GM21576 (cell line): ENCODE measurements around the gene DCP1B.
"Not testable (repeated sequence)": the region's sequence is repeated elsewhere in the genome, so short reads cannot be mapped to it uniquely, and the experiment has no call there.

Experiments
- ATAC-seq: cut with Tn5 transposase; IDR thresholded peaks from one replicate; pipeline ENCODE4 v1.9.1; 2021; ENCODE audit warnings: mild to moderate bottlenecking, moderate library complexity; ENCODE audit not compliant: unreplicated experiment

DCP1B gene

DNA sequence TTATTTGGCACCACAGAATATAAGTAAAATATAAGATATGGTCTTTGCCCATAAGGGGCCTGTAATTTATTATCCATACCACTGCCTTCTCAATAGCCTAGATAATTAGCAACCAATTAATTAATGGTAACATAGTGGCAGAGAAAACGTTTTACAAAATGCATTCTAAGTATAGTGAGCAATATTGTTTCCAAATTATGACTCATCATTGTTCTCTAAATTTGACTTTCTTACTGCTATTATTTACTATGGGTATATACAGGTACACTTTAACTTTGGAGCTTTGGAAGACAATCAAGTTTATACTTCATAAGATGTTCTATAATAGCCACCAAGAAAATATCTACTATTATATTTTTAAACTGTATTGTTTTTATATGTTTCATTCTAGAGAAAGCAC is 26.7 kb downstream of the DCP1B start:
- ATAC-seq: no peak

DNA sequence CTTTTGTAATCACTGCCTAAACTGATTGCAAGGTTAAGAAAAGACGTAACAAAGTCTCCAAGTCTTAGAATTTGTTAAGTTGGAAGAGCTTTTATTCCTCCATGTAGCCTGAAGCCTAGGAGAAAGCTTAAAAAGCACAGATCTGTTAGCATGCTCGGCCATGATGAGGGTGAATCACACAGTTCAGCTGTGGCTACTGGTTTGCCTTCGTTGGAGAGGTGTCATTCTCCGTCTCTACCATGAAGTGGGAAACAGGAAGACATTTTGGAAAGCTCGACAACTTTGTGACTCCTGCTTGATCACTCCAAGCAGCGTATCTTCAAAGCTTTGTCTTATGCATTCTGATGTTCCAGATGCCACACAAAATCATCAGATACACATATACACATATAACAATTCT is 27.1 kb downstream of the DCP1B start:
- no peak for ATAC-seq

DNA sequence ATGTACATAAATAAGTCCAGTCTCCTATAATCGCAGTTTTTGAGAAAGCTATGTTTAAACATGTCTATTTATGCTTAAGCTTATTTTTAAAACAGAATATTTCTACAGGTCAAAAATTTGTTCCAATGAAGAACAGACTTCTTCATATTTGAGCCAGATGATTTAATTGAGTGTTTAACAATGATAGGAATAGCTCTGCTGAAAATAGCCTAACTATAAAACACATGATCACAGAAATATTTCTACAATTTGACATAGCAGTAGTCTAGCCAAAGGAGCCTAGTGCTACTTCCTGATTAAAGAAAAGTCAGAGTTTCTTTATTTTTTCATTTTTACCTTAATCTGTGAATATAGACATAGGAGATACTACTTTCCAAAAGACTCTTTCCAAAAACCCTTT is 29.4 kb downstream of the DCP1B start:
- ATAC-seq: no peak

DNA sequence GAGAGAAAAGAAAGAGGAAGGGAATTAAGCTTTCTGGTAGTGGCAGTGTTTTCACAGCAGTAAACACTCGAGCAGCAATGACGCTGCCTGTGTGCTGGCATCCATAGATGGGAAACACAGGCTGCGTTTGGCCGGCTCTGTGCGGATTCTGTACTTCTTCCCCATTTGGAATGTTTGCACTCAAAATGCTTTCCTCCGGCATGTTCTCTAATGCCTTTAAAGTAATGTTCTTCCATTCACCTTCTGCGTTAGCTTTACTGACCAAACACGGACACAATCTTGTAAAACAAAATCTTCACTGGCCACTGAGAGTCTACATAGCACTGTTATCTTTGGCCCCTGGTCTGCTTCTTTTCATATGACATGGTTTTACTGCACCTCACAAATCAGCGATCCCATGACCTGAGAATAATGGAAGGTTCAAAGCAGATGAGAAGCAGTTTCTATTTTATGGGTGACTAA is 31.4 kb downstream of the DCP1B start:
- ATAC-seq: no peak

- no peak for ATAC-seq
These were observed 32.0 kb downstream of the DCP1B start for GRCh38 chr12:1972260-1972659.

DNA sequence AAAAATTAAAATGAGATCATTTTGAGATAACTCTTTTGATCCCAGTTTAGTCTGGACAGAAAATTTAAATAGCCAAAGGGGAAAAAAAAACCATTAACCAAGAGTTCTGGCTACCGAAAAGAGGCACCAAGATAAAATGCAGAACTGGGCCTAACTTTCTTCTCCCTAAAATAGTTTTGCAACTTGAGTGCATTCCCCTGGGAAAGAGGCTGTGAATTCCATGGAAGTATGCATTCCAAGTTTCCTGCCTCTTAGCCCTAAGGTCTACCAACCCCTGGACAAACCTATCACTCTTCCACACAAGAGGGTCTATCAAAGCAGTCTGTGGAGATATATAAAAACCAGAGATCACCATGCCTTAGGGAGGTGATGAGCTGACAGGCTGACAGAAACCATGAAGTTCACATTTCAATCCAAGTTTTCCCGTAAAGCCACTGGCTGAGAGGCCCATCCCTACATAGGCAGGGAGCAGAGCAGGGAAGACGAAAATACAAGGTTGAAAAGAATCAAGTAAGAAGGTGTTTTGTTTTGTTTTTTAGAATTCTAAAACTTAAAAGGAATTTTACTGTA is 33.8 kb downstream of the DCP1B start:
- ATAC-seq: no peak

DNA sequence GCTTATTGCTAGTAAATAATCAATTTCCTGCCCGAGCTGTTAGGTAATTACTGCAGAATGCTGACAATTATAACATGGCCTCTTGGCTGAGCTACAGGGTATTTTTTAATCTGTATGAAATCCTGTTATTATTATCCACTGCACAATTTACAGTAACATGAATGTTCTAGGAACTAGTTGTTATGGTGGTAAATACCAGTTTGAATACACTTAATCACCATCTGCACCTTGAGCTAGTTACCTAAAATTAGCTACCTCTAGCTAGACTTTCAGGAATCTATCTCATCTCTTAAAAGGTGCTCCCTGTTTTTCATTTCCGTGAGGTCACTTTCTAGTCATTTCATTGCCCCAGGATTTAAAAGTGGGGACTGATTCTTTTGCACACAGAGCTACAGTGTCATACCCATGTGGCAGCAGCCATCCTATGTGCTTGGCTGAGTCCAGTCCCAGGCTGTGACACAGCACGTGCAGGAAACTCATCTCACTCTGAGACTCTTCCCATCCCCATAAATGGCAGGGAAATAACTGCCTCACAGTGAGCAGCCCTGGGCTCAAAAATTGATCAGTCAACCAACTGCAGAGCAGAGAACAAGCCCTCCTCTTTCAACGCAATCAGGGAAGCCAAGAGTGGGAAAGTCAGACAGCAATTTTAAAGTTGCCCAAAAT is 37.6 kb downstream of the DCP1B start:
- ATAC-seq: no peak

DNA sequence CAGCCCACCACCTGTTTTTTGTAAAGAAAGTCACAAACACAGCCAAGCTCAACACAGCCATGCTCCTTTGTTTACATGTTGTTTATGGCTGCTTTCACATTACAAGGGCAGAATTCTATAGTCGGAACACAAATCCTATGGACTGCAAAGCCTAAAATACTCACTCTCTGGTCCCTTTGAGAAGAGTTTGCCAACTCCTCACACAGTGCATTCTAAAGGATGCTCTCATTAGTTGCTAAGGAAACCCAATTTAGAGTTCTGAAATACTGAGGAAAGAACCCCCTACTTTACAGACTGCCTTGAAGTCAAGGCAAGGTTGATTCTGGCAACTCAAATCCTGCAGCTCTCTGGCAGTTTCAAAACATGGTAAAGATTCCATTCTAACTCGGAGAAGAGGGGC is 38.3 kb downstream of the DCP1B start:
- no peak for ATAC-seq

GRCh38 chr12:1962051-1963020 is 41.9 kb downstream of the DCP1B start:
- ATAC-seq: no peak

DNA sequence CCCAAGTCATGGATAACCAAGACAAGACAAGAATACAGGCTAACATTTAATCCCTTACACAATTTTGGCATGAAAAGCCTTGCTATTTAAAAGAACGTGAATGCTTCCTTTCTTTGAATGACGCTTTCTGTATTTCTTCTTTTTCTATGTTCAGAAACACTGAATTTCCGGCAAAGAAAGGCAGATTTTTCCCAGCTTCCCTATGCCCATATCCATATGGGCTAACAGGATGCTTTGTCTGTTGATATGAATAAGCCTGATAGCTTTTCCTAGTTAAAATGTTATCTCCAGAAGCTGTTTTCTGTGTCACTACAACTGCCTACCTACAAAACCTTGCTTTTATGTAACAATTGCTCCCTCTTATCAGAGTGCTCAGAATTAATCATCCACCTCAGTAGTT is 47.5 kb downstream of the DCP1B start:
- no peak for ATAC-seq

DNA sequence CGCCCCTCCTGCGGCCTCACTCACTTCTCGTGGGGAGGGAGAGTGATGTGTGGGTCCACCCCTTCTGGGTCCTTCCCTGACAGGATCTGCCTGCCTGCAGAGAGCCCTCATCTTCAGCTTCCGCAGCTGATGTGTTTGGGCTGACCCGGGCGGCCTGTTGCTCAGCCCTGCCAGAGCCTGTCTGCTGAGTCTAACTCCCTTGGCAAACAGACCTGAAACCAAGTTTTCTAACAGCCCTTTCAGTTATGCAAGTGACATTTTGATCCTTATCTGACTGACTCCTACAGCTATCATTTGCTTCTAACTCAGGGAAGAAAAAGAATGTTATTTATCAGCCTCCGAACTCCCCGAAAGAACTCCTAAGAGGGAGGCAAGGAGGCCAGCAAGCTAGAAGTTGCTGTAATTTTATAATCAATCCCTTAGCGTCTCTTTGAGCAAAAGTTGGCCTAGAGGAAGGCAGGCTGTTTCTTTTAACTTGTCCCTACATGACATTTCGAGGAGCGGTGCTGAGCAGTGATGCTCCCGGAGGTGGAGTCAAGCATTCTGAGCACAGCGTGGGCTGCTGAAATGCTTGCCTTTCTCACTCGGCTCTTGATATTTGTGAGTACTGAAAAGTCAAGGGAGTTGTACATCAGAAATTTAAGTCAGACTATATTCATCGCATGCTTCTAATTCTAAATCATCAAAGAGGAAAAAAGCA is 54.3 kb downstream of the DCP1B start:
- ATAC-seq: no peak

- no peak for ATAC-seq
These were observed 55.4 kb downstream of the DCP1B start for GRCh38 chr12:1948883-1949282.

GRCh38 chr12:1947081-1947480 is 57.2 kb downstream of the DCP1B start:
- ATAC-seq: no peak

- no peak for ATAC-seq
These were observed 58.0 kb downstream of the DCP1B start for GRCh38 chr12:1946296-1946695.

DNA sequence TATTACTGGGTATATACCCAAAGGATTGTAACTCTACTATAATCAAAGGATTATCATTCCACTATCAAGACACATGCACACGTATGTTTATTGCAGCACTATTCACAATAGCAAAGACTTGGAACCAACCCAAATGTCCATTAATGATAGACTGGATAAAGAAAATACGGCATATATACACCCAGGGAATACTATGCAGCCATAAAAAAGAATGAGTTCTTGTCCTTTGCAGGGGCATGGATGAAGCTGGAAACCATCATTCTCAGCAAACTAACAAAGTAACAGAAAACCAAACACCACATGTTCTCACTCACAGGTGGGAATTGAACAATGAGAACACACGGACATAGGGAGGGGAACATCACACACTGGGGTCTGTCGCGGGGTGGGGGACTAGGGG is 58.8 kb downstream of the DCP1B start:
- not testable (repeated sequence) for ATAC-seq

DNA sequence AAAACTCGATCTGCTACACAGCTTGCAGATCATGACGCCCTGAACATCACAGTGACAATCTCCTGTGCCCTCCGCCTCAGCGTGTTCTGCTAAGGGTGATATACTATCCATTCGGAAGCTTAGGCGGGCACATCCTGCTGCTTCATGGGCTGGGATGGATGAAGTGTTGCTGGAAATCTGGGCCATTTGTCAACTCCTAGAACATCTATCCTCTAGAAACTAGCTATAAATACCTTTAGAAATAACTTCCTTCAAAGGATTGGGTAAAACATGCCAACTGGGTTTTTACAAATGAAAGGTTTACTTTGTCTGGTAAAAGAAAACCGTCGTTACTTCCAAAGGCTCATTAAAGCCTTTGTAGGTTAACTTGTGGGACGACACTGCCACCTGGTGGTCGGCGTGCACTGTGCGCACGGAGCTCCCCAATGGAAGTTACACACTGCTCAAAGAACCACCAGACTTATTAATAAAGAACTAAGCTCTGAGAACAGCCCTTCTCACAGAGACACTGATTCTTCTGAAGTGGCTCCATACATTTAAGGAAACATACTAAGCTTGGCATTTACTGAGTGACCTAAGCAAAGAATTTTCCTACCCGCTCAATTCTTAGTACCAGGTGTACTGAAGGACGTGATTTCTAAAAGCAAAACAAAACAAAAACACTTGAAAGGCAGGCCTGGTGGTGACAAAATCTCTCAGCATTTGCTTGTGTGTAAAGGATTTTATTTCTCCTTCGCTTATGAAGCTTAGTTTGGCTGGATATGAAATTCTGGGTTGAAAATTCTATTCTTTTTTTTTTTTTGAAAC is 64.3 kb downstream of the DCP1B start:
- ATAC-seq: peak; percentile 73

DNA sequence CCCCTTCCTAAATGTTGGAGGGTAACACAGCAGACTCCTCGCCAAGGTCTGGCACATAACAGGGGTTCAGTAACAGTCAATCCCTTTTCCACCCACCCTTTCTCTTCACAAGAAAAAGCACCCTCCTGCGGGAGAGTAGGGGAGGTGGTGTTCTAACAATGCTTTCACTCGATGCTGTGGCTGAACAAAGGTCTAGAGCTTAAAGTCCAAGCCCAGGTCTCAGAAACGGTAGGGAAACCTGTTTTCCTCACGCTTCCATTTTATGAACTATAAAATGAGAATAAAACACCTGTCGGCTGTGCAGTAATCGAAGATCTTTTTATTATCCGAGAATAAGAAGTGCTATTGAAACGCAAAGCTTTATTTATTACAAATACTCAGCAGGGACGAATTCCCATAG is 64.9 kb downstream of the DCP1B start:
- no peak for ATAC-seq

DNA sequence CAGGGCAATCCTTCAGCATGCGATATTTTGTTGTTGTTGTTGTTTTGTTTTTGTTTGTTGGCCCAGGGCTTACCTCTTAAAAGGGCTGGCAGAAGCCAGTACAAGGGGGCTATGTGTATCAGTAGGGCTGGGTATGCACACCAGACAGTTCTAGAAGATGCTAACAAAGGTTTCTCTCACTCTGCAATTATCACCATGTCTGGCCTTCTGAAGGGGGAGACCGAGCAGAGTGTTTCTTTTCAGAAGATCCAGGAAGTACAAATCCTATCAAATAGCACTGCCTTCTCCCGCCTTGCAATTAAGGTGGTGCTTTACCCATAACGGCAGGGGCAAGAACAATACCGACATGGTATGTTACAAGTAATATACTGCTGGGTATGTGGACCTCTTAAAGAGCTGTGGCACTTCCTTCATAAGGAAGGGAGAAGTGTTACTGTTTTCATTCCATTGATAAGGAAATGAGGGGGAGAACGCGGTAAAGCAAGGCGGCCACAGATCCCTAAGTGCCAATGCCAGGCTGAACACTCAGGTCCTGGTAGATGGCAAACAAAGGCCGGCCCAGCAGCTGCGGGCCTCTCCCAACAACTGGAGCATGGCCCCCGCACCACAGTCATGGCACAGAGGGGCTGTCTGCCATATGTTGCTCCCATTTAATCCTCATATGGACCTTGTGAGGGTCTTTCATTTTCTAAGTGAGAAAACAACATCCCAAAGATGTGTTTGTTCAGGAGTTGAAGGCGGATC is 66.6 kb downstream of the DCP1B start:
- ATAC-seq: no peak

DNA sequence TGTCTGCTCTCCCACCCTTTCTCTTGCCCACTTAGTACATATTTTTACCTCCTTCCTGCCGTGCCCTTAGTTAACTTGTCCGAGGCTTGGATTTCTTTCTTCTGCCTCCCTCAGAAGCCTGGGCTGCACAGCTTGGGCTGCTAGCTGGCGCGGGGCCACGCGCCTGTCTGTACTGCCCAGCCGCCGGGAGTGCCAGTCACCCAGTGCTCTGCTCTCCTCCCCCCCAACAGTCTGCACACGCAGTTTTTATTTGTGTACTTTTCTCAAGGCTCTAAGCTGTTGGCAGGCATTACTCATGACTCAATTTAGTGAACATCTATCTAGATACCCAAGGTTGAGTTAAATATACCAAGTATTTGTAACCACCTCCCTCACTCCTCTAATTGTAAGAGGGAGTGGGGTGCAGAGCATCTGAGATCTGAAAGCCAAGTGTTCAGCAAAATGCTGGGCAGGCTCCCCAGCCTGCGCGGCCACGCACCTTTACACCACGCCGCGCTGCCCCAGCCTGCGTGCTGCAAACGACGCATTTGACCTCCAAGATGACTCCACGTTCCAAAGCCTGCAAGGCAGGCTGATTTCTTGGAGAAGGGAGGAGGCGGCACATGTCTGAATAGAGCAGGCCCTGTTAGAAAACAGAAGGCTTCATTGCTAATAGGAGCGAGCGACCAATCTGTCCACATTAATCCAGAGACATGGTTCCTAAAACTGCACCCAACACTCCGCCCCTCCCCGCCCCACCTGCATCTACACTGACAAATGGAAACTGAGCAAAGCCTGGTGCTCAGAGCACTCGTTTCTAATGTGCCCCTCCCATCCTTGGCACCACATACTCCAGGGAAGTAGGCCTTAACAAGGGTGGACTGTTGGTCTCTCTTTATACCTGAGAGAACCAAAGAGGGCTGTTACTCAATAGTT is 67.6 kb downstream of the DCP1B start:
- no peak for ATAC-seq
